ENCODE data around the gene MEGF9. TPM values are rescaled to one million over a fixed set of nuclear protein-coding genes. Genes with fewer than 3 reads are reported as not detected.

The MEGF9 gene
- polyA plus RNA-seq, 1 donor (not counting 4 experiments of a cell fraction or from before 2014, with no cell fraction given), result 11.2 TPM

DNA sequence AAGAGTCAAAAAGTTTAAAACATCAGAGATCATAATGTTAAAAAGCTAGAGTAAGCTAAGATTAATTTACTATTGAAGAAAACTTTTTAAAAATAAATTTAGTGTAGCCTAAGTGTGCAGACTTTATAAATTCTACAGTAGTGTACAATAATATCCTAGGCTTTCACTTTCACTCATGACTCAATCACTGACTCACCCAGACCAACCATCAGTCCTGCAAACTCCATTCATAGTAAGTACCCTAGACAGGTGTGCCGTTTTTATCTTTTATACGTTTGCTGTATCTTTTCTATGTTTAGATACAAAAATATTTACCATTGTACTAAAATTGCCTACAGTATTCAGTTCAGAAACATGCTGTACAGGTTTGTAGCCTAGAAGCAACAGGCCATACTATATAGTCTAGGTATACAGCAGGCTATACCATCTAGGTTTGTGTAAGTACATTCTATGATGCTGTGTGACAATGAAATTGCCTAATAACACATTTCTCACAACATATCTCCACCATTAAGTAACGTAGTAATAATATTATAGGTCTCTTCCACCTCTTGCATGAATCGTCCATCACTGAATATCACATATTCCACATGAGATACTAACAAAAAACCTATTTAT lies 59.2 kb downstream of the MEGF9 start:
- H3K27me3 ChIP-seq (ENCODE audit: control insufficient read depth, extremely low read depth, insufficient read depth, low read length), result no peaks in the 10 kb centered on the region
- no peak overlapping the region for H2AFZ ChIP-seq (ENCODE audit: control insufficient read depth, low read length)
- no peak overlapping the region for H3K9ac ChIP-seq (ENCODE audit: control insufficient read depth, extremely low read depth, insufficient read depth, low read length)
- TF ChIP-seq, protein P1, sequence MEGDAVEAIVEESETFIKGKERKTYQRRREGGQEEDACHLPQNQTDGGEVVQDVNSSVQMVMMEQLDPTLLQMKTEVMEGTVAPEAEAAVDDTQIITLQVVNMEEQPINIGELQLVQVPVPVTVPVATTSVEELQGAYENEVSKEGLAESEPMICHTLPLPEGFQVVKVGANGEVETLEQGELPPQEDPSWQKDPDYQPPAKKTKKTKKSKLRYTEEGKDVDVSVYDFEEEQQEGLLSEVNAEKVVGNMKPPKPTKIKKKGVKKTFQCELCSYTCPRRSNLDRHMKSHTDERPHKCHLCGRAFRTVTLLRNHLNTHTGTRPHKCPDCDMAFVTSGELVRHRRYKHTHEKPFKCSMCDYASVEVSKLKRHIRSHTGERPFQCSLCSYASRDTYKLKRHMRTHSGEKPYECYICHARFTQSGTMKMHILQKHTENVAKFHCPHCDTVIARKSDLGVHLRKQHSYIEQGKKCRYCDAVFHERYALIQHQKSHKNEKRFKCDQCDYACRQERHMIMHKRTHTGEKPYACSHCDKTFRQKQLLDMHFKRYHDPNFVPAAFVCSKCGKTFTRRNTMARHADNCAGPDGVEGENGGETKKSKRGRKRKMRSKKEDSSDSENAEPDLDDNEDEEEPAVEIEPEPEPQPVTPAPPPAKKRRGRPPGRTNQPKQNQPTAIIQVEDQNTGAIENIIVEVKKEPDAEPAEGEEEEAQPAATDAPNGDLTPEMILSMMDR (optimal IDR thresholded peaks at IDR 0.05 in 1 of 3, IDR thresholded peaks at IDR 0.05 in 1 of 3, conservative IDR thresholded peaks at IDR 0.05 in 1 of 3; ENCODE audit: extremely low read depth in 1 of 3, insufficient read depth in 2 of 3, low read length in 3 of 3), result no peak
- TF ChIP-seq EZH2 (IDR thresholded peaks at IDR 0.05; ENCODE audit: low read length), result no peak
- peaks cover 2% of the 10 kb centered on the region for H3K79me2 ChIP-seq (ENCODE audit: control insufficient read depth, insufficient read depth, low read length)
- FAIRE-seq (no peak), DNase-seq (ENCODE audit: low read depth, low spot score) (peak; percentile 17)
- H3K4me2 ChIP-seq (ENCODE audit: control insufficient read depth, extremely low read depth, insufficient read depth, low read depth, low read length), result peak overlapping the region; percentile 46
- peaks cover 14% of the 10 kb centered on the region for H3K4me1 ChIP-seq (ENCODE audit: control insufficient read depth, extremely low read depth, insufficient read depth, low read length)
- peak overlapping the region; percentile 25 for H3K27ac ChIP-seq (ENCODE audit: control insufficient read depth, insufficient read depth, low read length)
- dilution Hi-C loops (cut with MboI; ENCODE audit: extremely low pct_ligation_motif_present, low sequenced_read_pairs), result no loop called here
- H3K36me3 ChIP-seq (ENCODE audit: control insufficient read depth in 2 of 2, extremely low read depth in 1 of 2, insufficient read depth in 2 of 2, low read length in 2 of 2), result no peaks in the 10 kb centered on the region
- H4K20me1 ChIP-seq (ENCODE audit: control insufficient read depth, extremely low read depth, insufficient read depth, low read length), result no peaks in the 10 kb centered on the region
- no peak overlapping the region for H3K4me3 ChIP-seq (ENCODE audit: control insufficient read depth in 2 of 3, extremely low read depth in 1 of 3, insufficient read depth in 2 of 3, low read depth in 1 of 3, low read length in 3 of 3)
- H3K9me3 ChIP-seq (ENCODE audit: control insufficient read depth, low read depth, low read length), result no peaks in the 10 kb centered on the region
- H3K9me1 ChIP-seq (ENCODE audit: control insufficient read depth, extremely low read depth, insufficient read depth, low read length), result no peaks in the 10 kb centered on the region

DNA sequence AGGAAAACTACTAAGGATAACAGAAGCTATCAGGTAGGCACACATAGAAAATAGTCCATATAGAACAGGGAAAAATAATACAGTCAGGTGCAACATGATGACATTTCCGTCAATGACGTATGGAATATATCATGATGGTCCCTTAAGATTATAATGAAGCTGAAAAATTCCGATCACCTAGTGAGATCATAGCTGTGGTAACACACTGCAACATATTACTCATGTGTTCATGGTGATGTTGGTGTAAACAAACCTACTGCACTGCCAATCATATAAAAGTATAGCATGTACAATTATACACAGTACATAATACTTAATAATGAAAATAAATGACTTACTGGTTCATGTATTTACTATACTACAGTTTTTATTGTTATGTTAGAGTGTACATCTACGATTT lies 60.0 kb downstream of the MEGF9 start:
- Histone ChIP-seq H3K27ac (ENCODE audit: control insufficient read depth, insufficient read depth, low read length) (peak overlapping the region; percentile 25), H3K9ac (ENCODE audit: control insufficient read depth, extremely low read depth, insufficient read depth, low read length) (no peak overlapping the region), H3K27me3 (ENCODE audit: control insufficient read depth, extremely low read depth, insufficient read depth, low read length) (no peaks in the 10 kb centered on the region), H3K9me3 (ENCODE audit: control insufficient read depth, low read depth, low read length) (no peaks in the 10 kb centered on the region), H3K4me1 (ENCODE audit: control insufficient read depth, extremely low read depth, insufficient read depth, low read length) (peaks cover 14% of the 10 kb centered on the region), H4K20me1 (ENCODE audit: control insufficient read depth, extremely low read depth, insufficient read depth, low read length) (no peaks in the 10 kb centered on the region), H3K9me1 (ENCODE audit: control insufficient read depth, extremely low read depth, insufficient read depth, low read length) (no peaks in the 10 kb centered on the region), H3K4me2 (ENCODE audit: control insufficient read depth, extremely low read depth, insufficient read depth, low read depth, low read length) (no peak overlapping the region), H2AFZ (ENCODE audit: control insufficient read depth, low read length) (no peak overlapping the region), H3K4me3 (ENCODE audit: control insufficient read depth in 2 of 3, extremely low read depth in 1 of 3, insufficient read depth in 2 of 3, low read depth in 1 of 3, low read length in 3 of 3) (no peak overlapping the region), H3K79me2 (ENCODE audit: control insufficient read depth, insufficient read depth, low read length) (peaks cover 2% of the 10 kb centered on the region), H3K36me3 (ENCODE audit: control insufficient read depth in 2 of 2, extremely low read depth in 1 of 2, insufficient read depth in 2 of 2, low read length in 2 of 2) (no peaks in the 10 kb centered on the region)
- dilution Hi-C loops (cut with MboI; ENCODE audit: extremely low pct_ligation_motif_present, low sequenced_read_pairs), result no loop called here
- no peak for DNase-seq (ENCODE audit: low read depth, low spot score)
- FAIRE-seq, result no peak
- TF ChIP-seq, protein P1 (optimal IDR thresholded peaks at IDR 0.05 in 1 of 3, IDR thresholded peaks at IDR 0.05 in 1 of 3, conservative IDR thresholded peaks at IDR 0.05 in 1 of 3; ENCODE audit: extremely low read depth in 1 of 3, insufficient read depth in 2 of 3, low read length in 3 of 3), result no peak
- TF ChIP-seq EZH2 (IDR thresholded peaks at IDR 0.05; ENCODE audit: low read length), result no peak

All from keratinocyte (primary cell).